ENCODE data around the gene DDX41.
A peak's percentile ranks its signal among the peaks of the same experiment; 100 is the strongest.
"Not testable (repeated sequence)": the region's sequence is repeated elsewhere in the genome, so short reads cannot be mapped to it uniquely, and the experiment has no call there.

DDX41 gene

DNA sequence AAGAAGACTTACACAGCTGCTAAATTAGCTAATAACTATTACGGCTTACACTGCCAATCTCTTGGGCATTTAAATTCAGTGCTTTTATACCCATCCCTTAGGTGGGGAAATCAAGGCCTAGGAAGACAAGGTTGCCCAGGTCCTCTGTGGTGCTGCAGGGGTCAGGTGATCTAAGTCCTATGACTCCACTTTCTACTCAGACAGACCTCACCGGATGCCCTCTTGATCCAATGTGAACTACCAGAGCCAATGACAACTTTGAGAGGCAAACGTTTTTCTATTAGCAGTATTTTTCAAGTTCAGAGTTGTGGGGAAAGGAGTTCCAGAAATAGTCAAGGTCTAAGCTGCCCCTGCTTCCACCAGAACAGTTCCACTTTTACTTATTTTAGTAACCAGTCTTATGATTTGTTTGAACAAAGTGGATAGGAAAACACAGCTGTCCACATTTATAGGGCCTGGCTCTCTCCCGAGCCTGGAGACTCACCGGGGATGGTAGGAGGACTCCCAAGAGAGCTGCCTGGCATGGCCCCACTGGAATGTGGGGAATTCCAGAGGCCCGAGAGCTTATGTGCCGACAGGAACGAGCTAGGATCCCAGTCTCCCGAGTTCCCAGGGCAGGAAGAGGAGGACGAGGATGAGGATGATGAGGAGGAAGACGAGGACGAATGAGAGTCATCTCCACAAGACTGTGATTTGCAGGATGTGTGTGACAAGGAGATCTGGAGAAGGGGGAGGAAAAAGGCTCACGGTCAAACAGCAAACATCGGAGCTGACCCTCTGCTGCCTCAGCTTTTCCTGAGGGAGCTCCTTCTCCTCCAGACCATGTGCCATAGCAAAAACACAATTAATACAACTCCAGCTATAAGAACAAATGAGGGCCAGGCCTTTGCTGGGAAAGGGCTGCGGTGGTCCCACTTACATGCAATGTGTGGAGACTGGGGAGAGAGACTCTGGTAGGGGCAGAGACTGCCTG is 20.9 kb upstream of the DDX41 start:
- peak; percentile 73 for DNase-seq (ENCODE audit: low read depth, low spot score)

DNA sequence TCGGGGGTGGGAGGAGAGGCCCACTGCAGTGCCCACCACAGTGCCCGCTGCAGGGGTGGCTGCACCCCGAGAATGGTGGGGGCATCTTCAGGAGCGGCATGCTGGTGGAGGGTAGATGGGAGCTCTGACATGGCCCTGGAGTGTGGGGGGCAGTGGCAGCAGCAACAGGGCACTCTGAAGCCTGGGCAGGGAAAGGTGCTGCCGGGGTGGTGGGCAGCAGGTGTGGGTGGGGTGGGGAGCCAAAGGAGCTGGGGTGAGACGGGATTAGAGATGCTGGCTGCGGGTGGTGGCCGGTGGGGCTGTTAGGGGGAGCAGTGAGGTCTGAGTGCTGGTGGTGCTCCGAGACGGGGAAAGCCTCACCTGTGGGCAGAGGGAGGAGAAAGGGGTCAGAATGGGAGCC is 19.6 kb upstream of the DDX41 start:
- DNase-seq (ENCODE audit: low read depth, low spot score): no peak

DNA sequence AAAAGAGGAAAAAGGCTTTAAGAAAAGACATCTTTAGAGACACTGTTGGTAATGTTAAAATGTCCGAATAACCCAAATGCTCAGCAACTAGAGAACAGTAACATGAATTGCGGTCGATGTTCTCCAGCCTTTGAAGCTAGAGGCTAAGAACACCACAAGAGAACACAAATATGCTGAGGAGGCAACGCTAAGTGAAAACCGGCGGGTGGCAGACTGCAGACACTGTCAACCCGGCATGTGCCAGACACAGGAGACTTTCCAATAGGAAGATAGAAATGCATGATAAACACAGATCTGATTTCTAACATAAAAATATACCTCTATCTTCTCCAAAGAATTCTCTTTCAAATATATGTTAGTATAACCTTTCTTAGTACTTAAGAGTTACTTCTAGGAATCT is 18.4 kb upstream of the DDX41 start:
- DNase-seq (ENCODE audit: low read depth, low spot score): no peak

DNA sequence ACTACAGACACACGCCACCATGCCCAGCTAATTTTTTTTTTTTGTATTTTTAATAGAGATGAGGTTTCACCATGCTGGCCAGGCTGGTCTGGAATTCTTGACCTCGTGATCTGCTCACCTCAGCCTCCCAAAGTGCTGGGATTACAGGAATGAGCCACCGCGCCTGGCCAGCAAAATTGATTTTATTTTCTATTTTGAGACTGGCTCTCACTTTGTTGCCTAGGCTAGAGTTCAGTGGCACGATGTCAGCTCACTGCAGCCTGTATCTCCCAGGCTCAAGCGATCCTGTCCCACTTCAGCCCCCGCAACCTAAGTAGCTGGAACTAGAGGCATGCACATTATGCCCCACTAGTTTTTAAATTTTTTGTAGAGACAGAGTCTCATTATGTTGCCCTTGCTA is 17.7 kb upstream of the DDX41 start:
- not testable (repeated sequence) for DNase-seq (ENCODE audit: low read depth, low spot score)

DNA sequence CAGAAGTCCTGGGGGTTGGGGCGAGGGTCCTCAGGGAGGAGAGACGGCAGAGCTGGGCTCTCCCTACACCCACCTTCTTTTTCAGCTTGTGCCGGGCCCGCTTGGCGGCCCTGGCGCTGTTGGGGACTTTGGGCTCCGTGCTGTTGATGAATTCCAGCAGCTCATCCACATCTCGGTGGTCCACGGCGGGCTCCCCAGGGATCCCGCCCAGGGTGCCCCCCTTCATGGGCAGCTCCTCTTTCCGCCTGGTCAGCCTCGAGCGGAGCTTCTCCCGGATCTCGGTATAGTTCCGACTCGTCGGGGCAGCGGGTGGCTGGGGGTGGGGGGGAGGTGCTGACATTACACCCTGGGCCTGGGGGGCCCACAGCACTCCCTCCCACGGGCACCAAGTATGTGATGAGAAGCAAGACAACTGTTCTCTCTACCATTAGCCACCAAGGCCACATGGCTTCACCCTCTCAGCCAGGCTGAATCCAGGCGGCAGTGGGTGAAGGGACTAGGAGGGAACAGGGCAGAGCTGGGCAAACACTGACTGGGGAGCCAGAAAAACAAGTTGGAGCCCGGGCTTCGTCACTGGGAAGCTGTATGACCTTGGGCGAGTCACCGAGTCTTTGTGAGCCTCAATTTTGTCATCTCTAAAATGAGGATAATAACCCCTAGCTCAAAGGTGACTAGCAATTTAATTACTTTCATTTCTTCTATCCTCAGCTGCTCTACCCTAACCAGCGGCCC is 14.6 kb upstream of the DDX41 start:
- no peak for DNase-seq (ENCODE audit: low read depth, low spot score)

DNA sequence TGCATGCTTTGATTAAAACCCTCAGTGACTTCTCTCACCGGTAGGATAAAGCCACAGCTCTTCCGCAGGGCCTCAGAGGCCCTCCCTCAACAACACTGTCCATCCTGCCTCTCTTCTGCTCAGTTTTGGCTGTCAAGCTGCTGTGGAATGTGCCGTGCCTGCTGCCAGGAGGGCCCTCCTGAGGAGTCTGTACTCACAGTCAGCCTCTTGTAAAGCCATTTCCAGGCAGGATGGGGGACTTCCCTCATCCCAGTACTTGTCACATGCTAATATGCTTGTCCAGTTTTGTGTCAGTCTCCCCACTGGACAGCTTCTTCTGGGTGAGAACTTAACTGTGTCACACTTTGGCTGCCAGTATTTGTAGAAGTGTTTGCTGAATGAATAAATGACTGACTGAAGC is 13.9 kb upstream of the DDX41 start:
- DNase-seq (ENCODE audit: low read depth, low spot score): no peak

DNA sequence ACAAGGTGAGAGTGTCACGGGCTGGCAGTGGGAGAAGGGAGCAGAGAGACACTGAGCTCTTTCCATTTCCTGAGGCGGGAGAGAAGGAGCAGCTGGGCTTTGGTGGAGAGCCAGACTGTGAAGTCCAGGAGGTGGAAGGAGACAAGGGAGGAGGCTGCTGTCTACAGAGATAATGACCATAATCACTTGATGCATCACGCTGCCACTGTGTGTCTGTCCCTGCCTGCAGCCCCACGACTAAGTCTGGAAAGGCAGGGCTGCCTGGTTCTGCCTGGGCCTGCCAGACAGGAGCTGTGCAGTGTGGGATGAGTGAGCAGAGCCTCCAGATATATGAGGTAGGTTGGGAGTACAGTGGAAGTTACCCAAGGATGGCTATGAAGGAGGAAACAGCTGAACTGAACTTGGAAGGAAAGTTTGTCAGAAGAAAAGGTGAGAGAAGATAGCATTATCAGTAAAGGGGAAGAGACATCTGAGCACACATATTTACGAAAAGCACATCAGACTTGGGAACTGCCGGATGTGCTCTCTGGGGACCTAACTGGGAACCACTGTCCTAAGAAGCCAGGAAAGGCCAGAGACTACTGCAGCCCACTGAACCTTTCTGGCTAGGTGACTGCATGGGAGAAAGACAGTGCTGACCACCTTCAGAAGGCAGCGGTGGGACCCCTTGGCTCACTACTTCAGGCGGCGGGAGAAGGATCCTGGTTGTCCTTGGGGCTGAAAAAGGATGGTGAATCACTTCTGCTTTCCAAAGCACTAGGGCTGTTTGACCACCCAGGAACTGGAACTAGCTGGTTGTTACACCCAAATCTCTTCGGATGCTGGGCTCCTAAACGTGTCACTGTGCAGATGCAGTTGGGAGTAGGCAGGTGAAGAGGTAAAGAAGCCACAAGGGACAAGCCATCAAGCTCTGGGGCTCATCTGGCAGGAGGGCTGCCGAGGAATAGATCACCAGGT is 12.8 kb upstream of the DDX41 start:
- no peak for DNase-seq (ENCODE audit: low read depth, low spot score)

DNA sequence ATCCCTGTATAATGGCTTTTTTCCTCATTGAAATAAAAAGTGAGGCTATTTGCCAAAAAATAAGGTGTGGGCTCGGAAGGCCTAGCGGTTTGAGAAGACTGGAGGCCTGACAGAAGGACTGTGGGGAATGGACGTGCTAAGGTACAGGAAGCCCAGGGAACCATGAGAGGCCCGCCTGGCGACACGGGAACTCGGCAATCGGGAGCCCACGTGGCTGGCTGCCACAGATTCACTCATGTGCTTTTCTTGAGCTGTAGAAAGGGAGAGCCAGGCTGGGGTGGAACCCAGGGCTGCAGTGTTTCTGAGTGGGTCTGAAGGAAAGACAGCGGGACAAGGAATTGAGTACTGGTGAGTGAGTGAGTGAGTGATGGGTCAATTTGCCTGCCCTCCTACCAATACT is 11.9 kb upstream of the DDX41 start:
- no peak for DNase-seq (ENCODE audit: low read depth, low spot score)

DNA sequence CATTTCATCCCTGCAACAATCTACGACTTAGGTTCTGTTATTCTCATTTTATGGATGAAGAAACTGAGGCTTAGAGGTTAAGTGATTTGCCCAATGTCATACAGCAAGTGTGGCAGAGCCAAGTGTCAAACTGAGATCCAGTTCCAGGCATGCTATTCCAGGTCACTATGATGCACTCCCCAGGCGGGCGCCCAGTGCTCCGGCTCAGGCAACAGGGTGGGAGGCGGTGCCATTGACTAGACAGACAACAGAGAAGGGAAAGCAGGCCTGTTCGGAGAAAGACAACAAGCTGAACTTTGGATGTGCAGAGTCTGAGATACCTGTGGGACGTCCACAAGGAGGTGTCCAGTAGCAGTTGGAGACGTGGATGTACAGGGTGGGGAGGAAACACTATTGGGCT is 10.8 kb upstream of the DDX41 start:
- DNase-seq (ENCODE audit: low read depth, low spot score): no peak

DNA sequence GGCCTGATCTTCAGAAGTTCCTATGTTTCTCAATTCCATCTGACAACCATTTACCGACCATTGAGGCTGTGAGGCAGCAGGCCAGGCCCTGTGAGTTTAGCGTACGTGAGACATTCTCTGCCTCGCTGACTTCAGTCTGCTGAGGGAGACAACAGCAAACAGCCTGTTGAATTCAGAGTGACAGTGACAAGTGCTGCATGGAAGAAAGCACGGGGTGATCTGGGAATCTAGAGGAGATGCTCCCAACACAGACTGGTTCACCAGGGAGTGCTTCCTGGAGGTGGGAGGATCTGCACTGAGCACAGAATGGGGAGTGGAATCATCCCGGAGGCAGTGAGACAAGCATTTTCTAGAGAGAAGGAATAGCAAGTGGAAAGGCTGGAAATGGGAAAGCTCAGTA is 10.0 kb upstream of the DDX41 start:
- DNase-seq (ENCODE audit: low read depth, low spot score): no peak

DNA sequence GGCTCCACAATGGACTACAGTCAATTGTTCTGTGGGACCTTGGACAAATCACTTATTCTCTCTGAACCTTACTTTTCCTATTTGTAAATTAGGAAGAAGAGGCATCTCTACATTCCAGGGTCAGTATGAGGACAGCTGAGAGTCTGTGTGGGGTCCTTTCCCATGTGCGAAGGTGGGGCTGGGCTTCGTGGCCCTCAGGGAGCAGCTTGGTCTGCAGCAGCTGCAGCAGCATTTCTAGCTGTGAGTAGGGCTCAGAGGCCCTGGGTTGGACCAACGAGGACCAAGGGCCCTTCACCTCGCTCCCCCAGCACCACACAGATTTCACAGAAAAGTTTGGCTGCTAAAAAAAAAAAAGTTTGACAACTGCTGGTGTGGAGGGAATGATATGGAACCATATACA is 9.4 kb upstream of the DDX41 start:
- no peak for DNase-seq (ENCODE audit: low read depth, low spot score)

DNA sequence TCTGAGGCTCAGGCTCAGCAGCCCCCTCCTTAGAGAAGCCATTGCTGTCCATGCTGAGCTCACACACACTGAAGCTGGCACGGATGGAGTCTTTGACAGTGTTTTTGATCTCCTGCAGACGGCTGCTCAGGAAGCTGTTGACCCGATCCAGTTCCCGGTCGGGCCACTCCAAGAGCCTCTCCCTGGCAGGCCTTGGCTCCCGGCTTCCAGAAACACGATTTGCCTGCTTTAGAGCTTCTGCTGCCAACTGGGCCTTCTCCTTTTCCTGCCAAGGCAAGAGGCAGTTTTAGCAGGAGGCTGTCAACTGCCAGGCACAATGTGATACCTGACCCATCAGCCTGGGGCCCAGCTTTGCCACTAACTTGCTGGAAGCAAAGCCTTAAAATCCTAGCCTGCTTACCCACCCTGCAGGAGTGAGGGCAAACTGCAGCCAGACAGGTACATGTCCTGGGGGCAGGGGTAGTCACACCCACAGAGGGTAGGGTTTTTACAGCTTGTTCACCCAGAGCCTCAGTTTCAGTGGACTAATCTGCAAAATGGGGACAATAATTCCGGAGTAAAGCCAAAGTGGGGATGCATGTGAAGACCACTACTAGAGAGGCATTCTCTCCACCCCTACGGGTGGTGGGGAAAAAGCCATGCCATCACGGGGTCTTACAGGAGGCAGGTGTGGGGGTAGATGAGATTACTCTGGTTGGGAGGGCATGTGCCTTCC is 8.3 kb upstream of the DDX41 start:
- DNase-seq (ENCODE audit: low read depth, low spot score): no peak

DNA sequence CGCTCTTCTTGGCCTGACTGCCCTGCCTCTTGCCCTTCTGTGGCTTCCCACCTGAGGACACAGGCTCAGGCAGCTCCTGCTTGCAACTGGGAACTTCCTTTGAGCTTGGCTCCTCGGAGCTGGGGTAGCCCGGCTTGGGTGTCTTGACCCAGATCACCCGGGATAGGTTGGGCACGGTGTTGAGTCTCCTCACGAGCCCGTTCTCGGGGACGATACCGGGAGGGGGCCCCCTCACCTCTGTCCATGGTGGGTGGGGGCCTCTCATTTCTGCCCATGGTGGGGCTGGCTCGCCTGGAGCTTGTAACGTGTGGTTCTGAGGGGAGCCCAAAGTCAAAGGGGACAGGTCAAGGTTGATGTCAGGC is 7.8 kb upstream of the DDX41 start:
- DNase-seq (ENCODE audit: low read depth, low spot score): no peak

DNA sequence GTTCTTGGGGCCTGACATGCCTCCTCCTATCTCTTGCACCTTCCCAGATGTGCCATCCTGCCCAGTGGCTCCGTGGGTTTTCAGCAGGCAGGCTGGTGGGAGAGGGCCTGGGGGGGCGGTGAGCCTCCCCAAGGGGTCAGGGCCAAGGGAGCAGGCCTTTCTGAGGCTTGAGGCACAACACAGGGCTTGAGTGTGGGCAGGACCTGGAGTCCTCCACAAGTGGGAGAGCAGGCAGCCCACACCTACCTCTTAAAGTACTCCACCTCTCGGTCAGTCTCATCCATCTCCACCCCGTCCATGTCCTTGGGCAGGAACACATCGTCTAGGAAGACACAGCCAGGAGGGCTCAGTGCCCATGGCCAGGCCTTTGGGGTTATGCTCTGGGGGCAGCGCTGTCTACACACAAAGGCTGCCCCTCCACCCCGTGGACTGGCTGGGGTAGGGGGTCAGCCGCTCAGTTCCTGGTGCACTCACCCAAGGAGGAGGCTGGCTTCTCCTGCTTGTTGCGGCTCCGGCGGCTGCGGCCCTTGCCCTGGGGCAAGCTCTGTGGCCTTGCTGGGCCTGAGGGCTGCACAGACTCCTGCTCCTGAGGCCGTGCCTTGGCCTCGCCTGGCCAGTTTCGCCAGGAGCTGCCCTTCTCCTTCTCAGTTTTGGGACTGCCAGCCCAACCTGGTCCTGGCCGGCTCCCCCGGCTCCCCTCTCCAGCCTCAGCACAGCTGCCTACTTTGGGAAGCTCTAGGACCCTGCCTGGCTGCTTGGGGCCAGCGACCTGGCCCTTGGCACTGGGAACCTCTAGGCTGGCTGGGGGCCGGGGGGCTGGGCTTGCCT is 7.2 kb upstream of the DDX41 start:
- no peak for DNase-seq (ENCODE audit: low read depth, low spot score)

DNA sequence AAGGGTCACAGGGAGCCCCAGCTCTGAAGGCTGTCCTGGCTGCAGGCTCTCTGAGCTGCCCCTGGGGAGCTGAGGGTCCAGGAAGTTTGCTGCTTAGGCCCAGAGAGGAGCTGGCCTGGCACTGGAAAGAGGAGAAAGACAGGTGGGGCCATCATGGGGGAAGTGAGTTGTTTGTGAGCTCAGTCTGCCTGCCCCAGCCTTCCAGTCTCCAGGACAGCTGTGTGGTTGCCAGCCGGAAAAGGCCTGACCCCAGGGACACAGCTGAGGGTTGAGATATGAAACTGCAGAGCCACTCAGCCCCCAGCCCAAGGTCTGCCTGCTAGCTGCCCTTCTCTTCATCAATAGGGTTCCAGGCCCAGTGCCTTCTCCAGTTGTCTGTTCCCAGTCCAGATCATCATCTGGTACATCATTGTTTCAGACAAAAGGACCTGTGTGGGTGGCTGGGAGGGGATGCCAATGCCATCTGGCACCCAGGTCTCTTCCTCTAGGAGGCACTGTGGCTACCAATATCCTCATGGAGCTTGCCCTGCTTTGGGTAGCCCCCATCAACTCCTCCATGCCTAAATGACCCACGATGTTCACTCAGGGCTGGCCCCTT is 4.3 kb upstream of the DDX41 start:
- DNase-seq (ENCODE audit: low read depth, low spot score): no peak

DNA sequence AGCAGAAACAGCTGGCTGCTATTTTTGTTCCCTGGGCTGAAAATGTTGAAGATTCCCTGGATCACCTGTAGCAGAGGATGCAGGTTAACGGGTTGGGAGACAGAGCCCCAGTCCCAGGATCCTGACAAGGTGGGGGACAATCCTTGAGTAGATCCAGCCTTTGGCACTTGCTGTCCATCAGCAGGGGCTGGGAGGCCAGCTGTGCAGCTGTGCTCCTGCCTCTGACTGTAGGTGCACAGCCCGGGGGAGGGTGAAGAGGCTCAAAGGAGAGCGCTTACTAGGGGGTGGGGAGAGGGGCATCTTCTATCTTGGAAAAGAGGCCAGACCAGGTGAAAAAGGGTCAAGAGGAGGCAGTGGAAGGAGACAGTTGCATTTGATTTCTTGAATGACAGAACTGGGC is 3.5 kb upstream of the DDX41 start:
- DNase-seq (ENCODE audit: low read depth, low spot score): no peak

DNA sequence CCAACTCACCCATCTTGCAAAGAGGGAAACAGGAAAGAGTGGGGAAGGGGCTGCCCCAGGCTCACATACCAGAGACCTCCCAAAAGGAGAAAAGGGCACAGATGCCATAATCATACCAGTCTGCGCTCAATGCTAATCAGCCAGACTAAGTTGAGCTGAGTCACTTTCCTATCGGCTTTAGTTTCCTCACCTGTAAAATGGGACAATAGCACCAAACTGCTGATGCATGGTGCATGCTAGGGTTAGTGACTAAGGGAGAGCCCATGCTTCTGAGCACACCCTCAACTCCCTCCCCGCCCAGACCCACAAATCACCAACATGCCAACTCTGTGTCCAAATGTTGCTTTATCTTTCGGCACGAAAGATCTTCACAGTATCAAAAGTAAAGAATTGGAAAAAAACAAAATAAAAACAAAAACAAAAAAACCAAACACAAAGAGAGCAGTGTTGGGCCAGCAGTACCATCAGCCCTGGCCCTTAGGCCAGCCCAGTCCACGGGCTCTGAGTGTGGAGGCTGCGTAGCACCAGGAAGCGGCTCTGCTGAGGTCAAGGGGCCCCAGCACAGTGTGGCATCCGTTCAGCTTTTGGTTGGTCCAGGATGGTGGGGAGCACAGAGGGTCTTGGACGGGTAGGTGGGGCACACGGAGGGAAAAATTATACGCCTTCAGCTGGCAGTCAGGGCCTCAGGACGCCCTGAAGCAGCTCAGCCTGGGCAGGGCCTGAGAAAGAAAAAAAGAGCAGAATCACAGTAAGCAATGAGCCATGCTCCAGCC is 2.9 kb upstream of the DDX41 start:
- no peak for DNase-seq (ENCODE audit: low read depth, low spot score)

DNA sequence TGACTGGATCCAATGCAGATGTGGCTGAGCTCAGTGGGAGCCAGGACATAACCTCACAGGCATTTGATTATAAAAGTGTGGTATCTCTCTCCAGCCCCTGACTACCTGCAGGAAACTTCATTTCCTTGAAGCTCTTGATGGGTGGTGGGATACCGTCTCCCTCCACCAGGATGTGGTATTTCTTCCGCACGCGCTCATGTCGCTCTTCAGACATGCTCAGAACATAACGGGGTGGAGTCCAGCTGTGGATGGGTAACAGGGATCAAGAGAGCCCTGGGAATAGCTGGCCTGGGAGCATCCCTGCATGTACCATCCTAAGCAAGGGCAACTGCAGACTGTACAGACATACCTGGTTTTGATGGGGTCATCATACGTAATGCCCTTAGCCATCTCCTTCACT is 1.2 kb downstream of the DDX41 start:
- DNase-seq (ENCODE audit: low read depth, low spot score): no peak

DNA sequence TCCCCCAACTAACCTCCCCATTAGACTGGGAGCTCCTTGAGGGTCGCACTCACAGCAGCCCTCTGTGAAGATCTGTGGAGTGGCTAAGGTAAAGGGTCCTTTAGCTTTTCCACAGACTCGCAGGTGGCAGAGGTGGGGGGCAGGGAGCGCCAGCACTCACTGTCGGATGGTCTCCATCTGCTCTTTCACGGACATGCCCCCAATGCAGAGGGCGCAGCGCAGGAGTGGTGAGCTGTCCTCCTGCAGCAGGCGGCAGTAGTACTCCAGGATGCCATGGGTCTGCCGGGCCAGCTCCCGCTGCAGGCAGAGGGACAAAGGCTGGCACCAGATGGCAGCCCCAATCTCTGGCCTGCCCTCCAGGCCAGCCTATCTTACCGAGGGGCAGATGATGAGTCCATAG is 2.2 kb downstream of the DDX41 start:
- no peak for DNase-seq (ENCODE audit: low read depth, low spot score)
